ENCODE measurements around the gene NELL2. TPM values are rescaled to one million over a fixed set of nuclear protein-coding genes. Genes with fewer than 3 reads are reported as not detected.

NELL2 gene
- total RNA-seq, 1 experiment from 2014 or later = 1.1 TPM

GRCh38 chr12:44889162-44889561 lies 13.0 kb upstream of the NELL2 start:
- no peak for DNase-seq (ENCODE audit: low read depth, low spot score)
- H4K20me1 ChIP-seq (ENCODE audit: insufficient read depth) = no peaks in the 10 kb centered on the region
- H3K4me1 ChIP-seq (ENCODE audit: control insufficient read depth in 1 of 2, insufficient read depth in 2 of 2, low read length in 2 of 2) = no peaks in the 10 kb centered on the region
- no peak overlapping the region for H3K27ac ChIP-seq (ENCODE audit: low read depth, low read length)
- ChIA-PET RAD21 (ENCODE audit: low non-redundant PET in 1 of 2, low total read pairs in 2 of 2, uncharacterized antibody in 2 of 2, unreplicated experiment in 2 of 2) (no interaction called here), CTCF (no interaction called here), POLR2A (no interaction called here)
- no peaks in the 10 kb centered on the region for H3K9me2 ChIP-seq (ENCODE audit: insufficient read depth)
- H3K9me3 ChIP-seq (ENCODE audit: control insufficient read depth in 1 of 2, insufficient read depth in 1 of 2, low read depth in 1 of 2, low read length in 2 of 2) = no peaks in the 10 kb centered on the region; a peak in 1 of 4 replicates
- H3K9ac ChIP-seq (ENCODE audit: low read length) = no peak overlapping the region
- intact Hi-C loops (cut with micrococcal nuclease) = no loop called here
- TF ChIP-seq ZBTB33 (IDR thresholded peaks at IDR 0.05; ENCODE audit: extremely low read depth, insufficient replicate concordance, low read length) = no peak
- TF ChIP-seq, protein P1, sequence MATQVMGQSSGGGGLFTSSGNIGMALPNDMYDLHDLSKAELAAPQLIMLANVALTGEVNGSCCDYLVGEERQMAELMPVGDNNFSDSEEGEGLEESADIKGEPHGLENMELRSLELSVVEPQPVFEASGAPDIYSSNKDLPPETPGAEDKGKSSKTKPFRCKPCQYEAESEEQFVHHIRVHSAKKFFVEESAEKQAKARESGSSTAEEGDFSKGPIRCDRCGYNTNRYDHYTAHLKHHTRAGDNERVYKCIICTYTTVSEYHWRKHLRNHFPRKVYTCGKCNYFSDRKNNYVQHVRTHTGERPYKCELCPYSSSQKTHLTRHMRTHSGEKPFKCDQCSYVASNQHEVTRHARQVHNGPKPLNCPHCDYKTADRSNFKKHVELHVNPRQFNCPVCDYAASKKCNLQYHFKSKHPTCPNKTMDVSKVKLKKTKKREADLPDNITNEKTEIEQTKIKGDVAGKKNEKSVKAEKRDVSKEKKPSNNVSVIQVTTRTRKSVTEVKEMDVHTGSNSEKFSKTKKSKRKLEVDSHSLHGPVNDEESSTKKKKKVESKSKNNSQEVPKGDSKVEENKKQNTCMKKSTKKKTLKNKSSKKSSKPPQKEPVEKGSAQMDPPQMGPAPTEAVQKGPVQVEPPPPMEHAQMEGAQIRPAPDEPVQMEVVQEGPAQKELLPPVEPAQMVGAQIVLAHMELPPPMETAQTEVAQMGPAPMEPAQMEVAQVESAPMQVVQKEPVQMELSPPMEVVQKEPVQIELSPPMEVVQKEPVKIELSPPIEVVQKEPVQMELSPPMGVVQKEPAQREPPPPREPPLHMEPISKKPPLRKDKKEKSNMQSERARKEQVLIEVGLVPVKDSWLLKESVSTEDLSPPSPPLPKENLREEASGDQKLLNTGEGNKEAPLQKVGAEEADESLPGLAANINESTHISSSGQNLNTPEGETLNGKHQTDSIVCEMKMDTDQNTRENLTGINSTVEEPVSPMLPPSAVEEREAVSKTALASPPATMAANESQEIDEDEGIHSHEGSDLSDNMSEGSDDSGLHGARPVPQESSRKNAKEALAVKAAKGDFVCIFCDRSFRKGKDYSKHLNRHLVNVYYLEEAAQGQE (IDR thresholded peaks at IDR 0.05; ENCODE audit: low read depth) = no peak
- no peak for TF ChIP-seq CEBPB (IDR thresholded peaks at IDR 0.05; ENCODE audit: low read depth)
- TF ChIP-seq CBX3 (IDR thresholded peaks at IDR 0.05; ENCODE audit: low read depth) = no peak
- TF ChIP-seq EGR1 (IDR thresholded peaks at IDR 0.05; ENCODE audit: low read depth) = no peak
- ATAC-seq = no peak
- no peak overlapping the region for H3K4me3 ChIP-seq (replicated peaks in 1 of 2; ENCODE audit: low read depth in 1 of 2, low read length in 2 of 2)
- no TSS peak for BruUV-seq (replicated peaks)
- H3K27me3 ChIP-seq (ENCODE audit: insufficient read depth, low read length) = no peaks in the 10 kb centered on the region
- H3K79me2 ChIP-seq (ENCODE audit: insufficient read depth, low read length) = no peaks in the 10 kb centered on the region
- H3K36me3 ChIP-seq (ENCODE audit: control insufficient read depth in 1 of 2, insufficient read depth in 2 of 2, low read length in 2 of 2) = no peaks in the 10 kb centered on the region
- H2AFZ ChIP-seq (ENCODE audit: low read depth, low read length, poor library complexity, severe bottlenecking) = no peak overlapping the region
- no peak overlapping the region for H3K4me2 ChIP-seq (ENCODE audit: low read length)

Data from HCT116 (cell line).